ENCODE results near the gene SLC37A1. TPM values are rescaled to one million over a fixed set of nuclear protein-coding genes. Genes with fewer than 3 reads are reported as not detected.
"Not testable (repeated sequence)": the region's sequence is repeated elsewhere in the genome, so short reads cannot be mapped to it uniquely, and the experiment has no call there.

Gene SLC37A1
- total RNA-seq, 1 experiment from 2014 or later, result 23.5 TPM

- no peak overlapping the region for H3K27ac ChIP-seq
- H3K27me3 ChIP-seq (ENCODE audit: insufficient read depth, low read depth), result peaks cover 13% of the 10 kb centered on the region
- ChIA-PET CTCF (no interaction called here), POLR2A (ENCODE audit: unreplicated experiment) (no interaction called here)
- no peaks in the 10 kb centered on the region for H3K9me2 ChIP-seq (ENCODE audit: insufficient read depth)
- no peaks in the 10 kb centered on the region for H4K20me1 ChIP-seq (ENCODE audit: insufficient read depth)
- H3F3A ChIP-seq (ENCODE audit: insufficient read depth, low read depth), result peaks cover 4% of the 10 kb centered on the region; the same call in 1 of the 2 replicates
- H3K4me2 ChIP-seq, result peak overlapping the region; percentile 39; the same call in 1 of the 2 replicates
- H3K79me2 ChIP-seq (ENCODE audit: low read depth), result no peaks in the 10 kb centered on the region
- intact Hi-C loops (cut with micrococcal nuclease; ENCODE audit: unreplicated experiment), result no loop called here
- no peak overlapping the region for H3K4me3 ChIP-seq
- TF ChIP-seq CTCF (conservative IDR thresholded peaks at IDR 0.05), result no peak
- TF ChIP-seq EZH2 (IDR thresholded peaks at IDR 0.05; ENCODE audit: low read depth), result no peak
- BruUV-seq (replicated peaks), result no TSS peak
- H3K4me1 ChIP-seq (replicated peaks; ENCODE audit: insufficient read depth), result no peaks in the 10 kb centered on the region
- no peak overlapping the region for H2AFZ ChIP-seq
- H3K9me3 ChIP-seq (ENCODE audit: insufficient read depth, low read depth), result no peaks in the 10 kb centered on the region
- no peaks in the 10 kb centered on the region for H3K36me3 ChIP-seq (ENCODE audit: low read depth)
- DNase-seq, result peak; percentile 38 to 70
Measured at GRCh38 chr21:42614811-42615351, 101.2 kb downstream of the SLC37A1 start.

GRCh38 chr21:42615377-42615776 lies 101.7 kb downstream of the SLC37A1 start:
- H3K9me3 ChIP-seq (ENCODE audit: insufficient read depth, low read depth); DNase-seq; H2AFZ ChIP-seq; H3K27ac ChIP-seq; H4K20me1 ChIP-seq (ENCODE audit: insufficient read depth); H3K36me3 ChIP-seq (ENCODE audit: low read depth); H3K79me2 ChIP-seq (ENCODE audit: low read depth); H3K9me2 ChIP-seq (ENCODE audit: insufficient read depth); POLR2A ChIA-PET (ENCODE audit: unreplicated experiment); intact Hi-C loops (cut with micrococcal nuclease; ENCODE audit: unreplicated experiment); H3K4me1 ChIP-seq (replicated peaks; ENCODE audit: insufficient read depth); BruUV-seq (replicated peaks); H3K4me3 ChIP-seq; CTCF ChIA-PET; H3F3A ChIP-seq (ENCODE audit: insufficient read depth, low read depth): not testable (repeated sequence)
- peak overlapping the region; percentile 39; the same call in 1 of the 2 replicates for H3K4me2 ChIP-seq
- H3K27me3 ChIP-seq (ENCODE audit: insufficient read depth, low read depth), result peaks cover 13% of the 10 kb centered on the region

GRCh38 chr21:42615924-42616323 lies 102.3 kb downstream of the SLC37A1 start:
- H4K20me1 ChIP-seq (ENCODE audit: insufficient read depth), result no peaks in the 10 kb centered on the region
- no peak for DNase-seq
- H3K9me2 ChIP-seq (ENCODE audit: insufficient read depth), result no peaks in the 10 kb centered on the region
- H3F3A ChIP-seq (ENCODE audit: insufficient read depth, low read depth), result peaks cover 4% of the 10 kb centered on the region; the same call in 1 of the 2 replicates
- H3K27me3 ChIP-seq (ENCODE audit: insufficient read depth, low read depth), result peaks cover 13% of the 10 kb centered on the region
- H3K9me3 ChIP-seq (ENCODE audit: insufficient read depth, low read depth), result no peaks in the 10 kb centered on the region
- BruUV-seq (replicated peaks), result no TSS peak
- ChIA-PET CTCF (no interaction called here), POLR2A (ENCODE audit: unreplicated experiment) (no interaction called here)
- H3K27ac ChIP-seq, result no peak overlapping the region
- peak overlapping the region; percentile 17; the same call in 1 of the 2 replicates for H3K4me3 ChIP-seq
- no peaks in the 10 kb centered on the region for H3K79me2 ChIP-seq (ENCODE audit: low read depth)
- H2AFZ ChIP-seq, result no peak overlapping the region
- intact Hi-C loops (cut with micrococcal nuclease; ENCODE audit: unreplicated experiment), result no loop called here
- H3K4me2 ChIP-seq, result peak overlapping the region; percentile 51
- TF ChIP-seq CTCF (conservative IDR thresholded peaks at IDR 0.05) (no peak), EZH2 (IDR thresholded peaks at IDR 0.05; ENCODE audit: low read depth) (no peak)
- no peaks in the 10 kb centered on the region for H3K4me1 ChIP-seq (replicated peaks; ENCODE audit: insufficient read depth)
- no peaks in the 10 kb centered on the region for H3K36me3 ChIP-seq (ENCODE audit: low read depth)

- DNase-seq, result no peak
- Histone ChIP-seq H3K4me2 (peak overlapping the region; percentile 51), H3K9me3 (ENCODE audit: insufficient read depth, low read depth) (no peaks in the 10 kb centered on the region), H4K20me1 (ENCODE audit: insufficient read depth) (no peaks in the 10 kb centered on the region), H3K36me3 (ENCODE audit: low read depth) (no peaks in the 10 kb centered on the region), H3F3A (ENCODE audit: insufficient read depth, low read depth) (peaks cover 4% of the 10 kb centered on the region; the same call in 1 of the 2 replicates), H2AFZ (no peak overlapping the region), H3K4me1 (replicated peaks; ENCODE audit: insufficient read depth) (no peaks in the 10 kb centered on the region), H3K27me3 (ENCODE audit: insufficient read depth, low read depth) (peaks cover 13% of the 10 kb centered on the region), H3K9me2 (ENCODE audit: insufficient read depth) (no peaks in the 10 kb centered on the region), H3K79me2 (ENCODE audit: low read depth) (no peaks in the 10 kb centered on the region), H3K27ac (no peak overlapping the region), H3K4me3 (peak overlapping the region; percentile 17; the same call in 1 of the 2 replicates)
- BruUV-seq (replicated peaks), result no TSS peak
- TF ChIP-seq EZH2 (IDR thresholded peaks at IDR 0.05; ENCODE audit: low read depth), result no peak
- TF ChIP-seq CTCF (conservative IDR thresholded peaks at IDR 0.05), result no peak
- ChIA-PET CTCF (no interaction called here), POLR2A (ENCODE audit: unreplicated experiment) (no interaction called here)
- intact Hi-C loops (cut with micrococcal nuclease; ENCODE audit: unreplicated experiment), result no loop called here
Measured at GRCh38 chr21:42616446-42616845, 102.8 kb downstream of the SLC37A1 start.
